T-helper 22 cell (primary cell): ENCODE data around the gene ZMIZ1.

Experiments used
- DNase-seq: peaks from one replicate; pipeline ENCODE4 v3.0.0-alpha.2; 2020; ENCODE audit warnings: low read depth

ZMIZ1 gene

GRCh38 chr10:79118286-79119202 is 49.8 kb downstream of the ZMIZ1 start:
- no peak for DNase-seq

GRCh38 chr10:79119306-79119705 is 50.5 kb downstream of the ZMIZ1 start:
- DNase-seq = no peak

- no peak for DNase-seq
Measured at GRCh38 chr10:79123547-79123963, 54.8 kb downstream of the ZMIZ1 start.

GRCh38 chr10:79124066-79124465 is 55.3 kb downstream of the ZMIZ1 start:
- DNase-seq = no peak

GRCh38 chr10:79125092-79125491 is 56.3 kb downstream of the ZMIZ1 start:
- DNase-seq = no peak

GRCh38 chr10:79126351-79127080 is 57.8 kb downstream of the ZMIZ1 start:
- DNase-seq = no peak

GRCh38 chr10:79127151-79127961 is 58.6 kb downstream of the ZMIZ1 start:
- DNase-seq = no peak

- DNase-seq = no peak
Measured at GRCh38 chr10:79128241-79128922, 59.6 kb downstream of the ZMIZ1 start.

GRCh38 chr10:79128923-79129305 is 60.1 kb downstream of the ZMIZ1 start:
- no peak for DNase-seq

- DNase-seq = no peak
Measured at GRCh38 chr10:79129361-79129997, 60.7 kb downstream of the ZMIZ1 start.

- DNase-seq = no peak
Measured at GRCh38 chr10:79130255-79130654, 61.5 kb downstream of the ZMIZ1 start.

- no peak for DNase-seq
Measured at GRCh38 chr10:79130846-79131245, 62.1 kb downstream of the ZMIZ1 start.

GRCh38 chr10:79131836-79132631 is 63.3 kb downstream of the ZMIZ1 start:
- DNase-seq = no peak

- DNase-seq = no peak
Measured at GRCh38 chr10:79132681-79133381, 64.1 kb downstream of the ZMIZ1 start.

GRCh38 chr10:79133416-79133815 is 64.7 kb downstream of the ZMIZ1 start:
- no peak for DNase-seq

- no peak for DNase-seq
Measured at GRCh38 chr10:79135790-79136189, 67.0 kb downstream of the ZMIZ1 start.

- DNase-seq = no peak
Measured at GRCh38 chr10:79136236-79137005, 67.7 kb downstream of the ZMIZ1 start.

GRCh38 chr10:79137300-79137756 is 68.6 kb downstream of the ZMIZ1 start:
- no peak for DNase-seq

GRCh38 chr10:79137826-79138225 is 69.1 kb downstream of the ZMIZ1 start:
- no peak for DNase-seq
